Stimulated activated CD4-positive, alpha-beta T cell treated with anti-CD3 and anti-CD28 coated beads, Interleukin-1b, Interleukin-23, amount 100 ng/mL, for 1 hour (primary cell): Measurements from ENCODE around the gene CADM3.

ENCODE experiments used
- DNase-seq, 2 donors: peaks; one replicate each; pipeline ENCODE4 v3.0.0-alpha.2; 2020; ENCODE audit warnings: low read depth in 2 of 2

The CADM3 gene

GRCh38 chr1:159173320-159173719, 1.9 kb downstream of the CADM3 start:
- no peak for DNase-seq

- no peak for DNase-seq
Measured at GRCh38 chr1:159175571-159175970, 4.2 kb downstream of the CADM3 start.

DNA sequence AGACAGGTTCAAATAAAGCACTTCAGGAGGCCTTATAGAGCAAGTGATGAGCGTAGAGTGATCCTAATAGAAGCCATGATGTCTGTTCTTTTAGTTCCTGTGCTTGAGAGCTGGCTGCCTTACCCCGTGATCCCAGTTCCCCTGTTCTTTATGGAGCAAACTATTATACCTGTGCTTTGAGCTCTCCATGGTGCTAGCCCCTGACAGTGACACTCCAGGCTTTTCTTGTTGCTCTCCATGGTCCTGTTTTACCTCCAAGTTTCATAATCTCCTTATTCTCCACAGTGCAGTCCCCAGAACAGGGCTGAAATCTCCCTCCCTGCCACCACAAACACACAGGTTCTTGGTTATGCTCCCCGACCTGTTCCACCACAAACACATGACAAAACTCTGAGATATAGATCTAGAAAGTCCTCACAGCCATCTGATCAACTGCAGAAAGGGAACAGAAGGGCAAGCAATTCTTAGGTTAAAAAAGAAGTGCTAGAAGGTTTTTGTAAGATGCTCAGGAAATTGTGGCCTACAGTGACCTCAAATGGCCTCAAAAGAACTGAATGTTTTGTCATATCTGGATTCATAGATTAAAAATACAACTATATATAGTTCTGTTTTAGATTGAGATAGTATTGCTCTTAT, 6.0 kb downstream of the CADM3 start:
- DNase-seq, result no peak

DNA sequence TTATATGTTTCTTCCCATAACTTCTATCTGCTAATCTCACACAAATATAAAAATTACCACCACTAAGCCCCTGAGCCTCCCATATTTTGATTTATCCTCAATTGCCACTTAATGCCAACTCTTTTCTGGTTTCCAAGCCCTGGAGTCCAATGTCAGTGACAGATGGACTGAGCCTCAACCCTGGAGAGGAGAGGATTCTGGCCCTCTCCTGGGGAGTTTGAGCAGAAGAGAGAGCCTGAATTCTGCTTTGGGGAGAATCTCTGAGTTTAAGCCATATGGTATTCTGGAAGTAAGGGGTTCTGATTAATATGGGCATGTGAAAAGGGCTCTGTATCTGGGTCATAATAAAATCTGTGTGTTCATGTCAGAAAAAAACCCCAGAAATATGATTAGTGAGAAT, 8.5 kb downstream of the CADM3 start:
- no peak for DNase-seq

GRCh38 chr1:159180516-159180915, 9.1 kb downstream of the CADM3 start:
- DNase-seq, result no peak

DNA sequence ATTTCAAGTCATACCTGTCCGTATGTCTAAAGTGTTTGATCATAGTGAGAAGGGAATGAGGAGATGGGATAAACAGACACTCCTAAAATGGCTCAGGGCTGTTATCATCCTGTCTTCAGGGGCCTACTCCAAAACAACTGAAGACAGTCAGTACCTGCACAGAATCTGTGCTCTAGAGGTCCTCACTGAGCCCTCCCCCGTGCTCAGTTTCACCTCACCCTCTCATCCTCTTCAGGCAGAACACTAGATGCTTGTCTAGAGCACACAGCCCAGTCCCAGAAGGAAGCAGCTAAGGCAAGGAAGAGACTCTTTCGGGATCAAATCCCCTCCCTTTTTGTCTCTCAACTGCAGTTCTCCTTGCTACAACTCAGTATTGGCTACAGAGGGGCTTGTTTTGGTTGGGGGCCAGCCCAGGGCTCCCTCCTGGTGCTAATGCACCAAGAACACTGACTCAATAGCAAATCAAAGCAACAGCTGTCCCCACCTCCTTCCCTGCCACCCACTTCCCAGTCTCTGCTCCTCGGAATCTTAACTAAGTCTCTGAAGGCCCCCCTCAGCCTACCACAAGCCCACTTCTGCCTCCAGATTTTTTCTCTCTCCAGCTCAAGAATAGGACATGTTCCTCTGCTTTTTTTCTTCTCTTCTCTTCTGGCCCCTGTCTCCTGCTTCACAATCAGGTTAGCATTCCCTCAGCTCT, 10.1 kb downstream of the CADM3 start:
- no peak for DNase-seq

- DNase-seq, result no peak
Measured at GRCh38 chr1:159184201-159184600, 12.8 kb downstream of the CADM3 start.

- no peak for DNase-seq
Measured at GRCh38 chr1:159185121-159185520, 13.7 kb downstream of the CADM3 start.

DNA sequence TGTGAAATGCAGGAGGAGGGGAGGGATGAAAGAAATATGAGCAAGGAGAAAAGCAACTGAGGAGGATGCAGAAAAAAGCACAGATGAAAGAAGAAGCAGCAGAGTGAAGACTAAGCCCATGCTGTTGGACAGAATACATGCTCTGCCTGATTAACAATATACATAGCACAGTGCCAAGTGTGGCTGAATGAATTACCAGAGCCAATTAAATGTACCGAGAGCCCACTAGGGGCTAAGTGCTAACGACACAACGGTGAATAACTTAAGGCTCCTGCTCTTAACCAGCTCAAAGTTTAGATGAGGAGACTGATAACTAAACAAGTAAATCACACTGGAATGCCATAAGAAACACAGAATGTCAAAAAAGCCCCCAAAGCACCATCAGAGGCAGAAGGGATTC, 15.6 kb downstream of the CADM3 start:
- DNase-seq, result no peak

GRCh38 chr1:159187647-159188374, 16.4 kb downstream of the CADM3 start:
- DNase-seq, result no peak

DNA sequence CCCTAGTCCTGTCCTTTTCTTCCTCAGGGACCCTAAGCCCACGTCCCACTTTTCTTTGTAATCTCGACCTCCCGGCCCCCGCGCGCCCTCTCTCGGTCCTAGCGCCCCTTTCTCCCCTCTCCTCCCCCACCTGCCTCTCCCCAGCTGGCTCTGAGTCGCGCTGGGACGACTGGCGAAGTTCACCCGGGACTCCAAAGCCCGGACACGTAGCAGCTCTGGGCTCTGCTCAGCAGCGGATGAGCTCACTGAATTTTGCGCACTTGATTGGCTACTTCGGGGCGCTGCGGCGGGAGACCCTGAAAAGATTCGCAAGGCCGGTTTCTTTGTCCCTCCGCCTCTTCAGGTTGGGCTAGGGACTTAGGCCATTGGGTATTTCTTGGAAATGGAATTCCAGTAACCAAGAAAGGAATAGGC, 17.0 kb downstream of the CADM3 start:
- DNase-seq, result no peak

DNA sequence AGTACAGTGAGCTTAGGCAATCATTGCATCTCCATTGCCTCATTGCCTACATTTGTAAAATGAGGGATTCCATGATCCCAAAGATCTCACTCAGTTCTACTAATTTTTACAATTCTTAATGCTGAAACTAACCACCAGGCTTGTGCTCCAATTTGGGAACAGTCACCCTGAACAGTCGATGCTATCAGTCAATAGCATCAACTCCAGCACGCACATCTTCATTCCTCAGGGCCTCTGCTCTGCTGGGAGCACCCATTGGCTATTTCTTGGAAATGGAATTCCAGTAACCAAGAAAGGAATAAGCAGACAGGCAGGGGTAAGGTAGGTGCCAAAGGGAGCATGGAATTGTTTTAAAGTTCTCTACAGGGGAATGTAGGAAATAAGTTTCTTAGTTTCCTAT, 19.0 kb downstream of the CADM3 start:
- no peak for DNase-seq

DNA sequence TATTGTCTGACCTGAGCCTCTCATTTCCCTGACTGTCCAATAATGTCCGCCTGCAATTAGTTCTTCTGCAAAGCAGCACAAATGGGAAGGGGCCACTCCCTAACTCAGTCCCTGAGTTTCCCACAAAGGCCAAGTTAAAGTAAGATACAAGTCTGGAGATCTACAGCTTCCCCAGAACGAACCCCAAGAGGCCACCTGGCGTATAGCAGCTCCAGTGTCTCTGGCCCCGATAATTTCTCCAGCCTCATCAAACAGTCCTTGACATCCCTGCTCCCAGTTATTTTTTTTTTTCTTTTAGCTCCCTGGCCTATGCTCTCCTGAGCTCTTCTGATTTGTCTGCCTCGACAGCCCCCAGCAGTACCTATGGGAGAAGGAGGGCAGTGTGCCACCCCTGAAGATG, 25.1 kb downstream of the CADM3 start:
- DNase-seq, result no peak

DNA sequence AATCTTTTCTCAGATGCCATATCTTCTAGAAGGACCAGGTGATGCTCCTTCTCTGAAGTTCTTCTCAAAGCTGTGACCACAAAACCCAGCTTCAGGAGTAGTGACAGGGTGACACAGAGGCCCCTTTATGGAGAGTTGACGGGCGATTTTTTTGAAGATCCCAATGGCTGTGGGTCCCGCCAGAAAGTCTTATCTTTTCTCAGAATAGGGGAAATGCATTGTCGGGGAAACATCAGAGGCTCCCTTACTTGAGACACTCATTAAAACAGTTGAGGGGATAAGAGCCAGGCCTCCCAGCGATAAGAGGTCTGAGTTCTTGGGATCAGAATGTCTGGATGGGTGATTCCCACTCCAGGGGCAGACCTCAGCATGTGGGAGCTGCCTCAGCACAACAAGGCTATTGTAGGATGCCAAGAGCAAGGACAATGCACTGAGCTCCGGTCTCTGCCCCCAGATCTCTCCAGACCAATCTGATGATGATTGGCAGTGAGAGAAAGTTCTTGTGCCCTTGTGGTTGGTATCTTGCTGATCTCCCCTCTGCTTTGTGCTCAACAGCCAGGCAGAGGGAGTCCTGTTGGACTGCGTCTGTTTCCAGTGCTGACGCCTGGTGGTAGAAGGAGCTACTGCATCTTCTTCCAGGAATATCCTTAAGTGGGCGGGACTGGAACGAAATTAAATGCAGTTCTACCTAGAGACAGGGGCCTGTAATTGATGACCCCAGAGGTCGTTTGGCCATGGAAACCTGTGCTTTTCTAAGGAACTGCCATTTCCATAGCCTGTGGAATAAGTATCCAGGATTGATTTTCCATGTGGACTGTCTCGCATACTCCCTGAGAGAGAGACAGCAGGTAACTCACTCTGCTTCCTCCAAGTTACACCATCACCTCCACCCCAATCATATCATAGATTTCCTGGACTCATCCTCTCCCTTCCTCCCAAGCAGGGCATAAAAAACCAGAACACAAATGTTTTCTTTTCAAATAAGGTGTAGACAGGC, 26.4 kb downstream of the CADM3 start:
- no peak for DNase-seq

DNA sequence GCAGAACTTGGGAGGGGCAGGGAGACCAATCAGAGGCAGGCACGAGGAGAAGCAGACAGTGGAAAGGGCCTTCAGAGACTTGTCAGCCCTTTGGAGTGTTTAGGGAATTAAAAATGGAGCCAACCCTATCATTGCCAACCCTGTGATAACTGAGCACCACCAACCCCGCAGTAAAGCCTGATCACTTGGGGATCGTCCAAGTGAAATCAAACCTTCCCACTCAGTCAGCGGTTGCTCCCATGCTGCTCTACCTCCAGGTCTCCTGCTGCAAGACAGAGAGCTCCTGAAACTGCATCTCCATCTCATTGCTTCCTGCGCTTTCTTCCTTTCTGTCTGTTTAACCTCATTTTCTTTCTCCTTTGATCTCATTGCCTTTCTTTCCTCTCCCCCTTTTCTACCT, 28.5 kb downstream of the CADM3 start:
- DNase-seq, result no peak

DNA sequence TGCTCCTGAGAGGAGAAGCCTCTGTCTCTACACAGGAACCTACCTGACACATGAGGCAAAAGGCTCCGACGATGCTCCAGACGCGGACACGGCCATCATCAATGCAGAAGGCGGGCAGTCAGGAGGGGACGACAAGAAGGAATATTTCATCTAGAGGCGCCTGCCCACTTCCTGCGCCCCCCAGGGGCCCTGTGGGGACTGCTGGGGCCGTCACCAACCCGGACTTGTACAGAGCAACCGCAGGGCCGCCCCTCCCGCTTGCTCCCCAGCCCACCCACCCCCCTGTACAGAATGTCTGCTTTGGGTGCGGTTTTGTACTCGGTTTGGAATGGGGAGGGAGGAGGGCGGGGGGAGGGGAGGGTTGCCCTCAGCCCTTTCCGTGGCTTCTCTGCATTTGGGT, 29.4 kb downstream of the CADM3 start:
- no peak for DNase-seq

- DNase-seq, result no peak
Measured at GRCh38 chr1:159201642-159202041, 30.2 kb downstream of the CADM3 start.

DNA sequence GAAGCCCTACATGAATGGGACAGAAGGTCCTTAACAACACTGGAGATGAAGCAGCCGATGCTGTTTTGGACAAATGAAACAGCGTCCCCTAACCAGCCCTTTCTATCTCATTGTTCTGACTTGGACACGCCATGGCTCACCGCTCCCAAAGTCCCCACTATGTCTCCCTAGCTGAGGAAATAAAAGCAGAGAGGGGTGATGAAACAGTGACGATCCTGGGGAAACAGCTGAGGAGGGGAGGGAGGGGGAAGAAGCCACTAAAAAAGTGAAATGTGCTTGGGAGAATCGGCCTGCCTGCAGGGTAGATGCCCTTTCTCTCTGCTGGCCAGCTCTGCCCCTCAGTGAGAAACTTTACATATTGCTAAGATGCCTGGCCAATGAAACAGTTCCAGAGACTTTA, 32.2 kb downstream of the CADM3 start:
- no peak for DNase-seq

- no peak for DNase-seq
Measured at GRCh38 chr1:159204161-159205141, 33.0 kb downstream of the CADM3 start, which contains the start of gene ACKR1. Gene ACKR1, plus strand, starts transcription at chr1:159204875. Its CDS starts 85 bp downstream, at chr1:159204960.

DNA sequence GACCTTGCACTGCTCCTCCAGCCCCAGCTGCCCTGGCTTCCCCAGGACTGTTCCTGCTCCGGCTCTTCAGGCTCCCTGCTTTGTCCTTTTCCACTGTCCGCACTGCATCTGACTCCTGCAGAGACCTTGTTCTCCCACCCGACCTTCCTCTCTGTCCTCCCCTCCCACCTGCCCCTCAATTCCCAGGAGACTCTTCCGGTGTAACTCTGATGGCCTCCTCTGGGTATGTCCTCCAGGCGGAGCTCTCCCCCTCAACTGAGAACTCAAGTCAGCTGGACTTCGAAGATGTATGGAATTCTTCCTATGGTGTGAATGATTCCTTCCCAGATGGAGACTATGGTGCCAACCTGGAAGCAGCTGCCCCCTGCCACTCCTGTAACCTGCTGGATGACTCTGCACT, 33.8 kb downstream of the CADM3 start:
- DNase-seq, result no peak

DNA sequence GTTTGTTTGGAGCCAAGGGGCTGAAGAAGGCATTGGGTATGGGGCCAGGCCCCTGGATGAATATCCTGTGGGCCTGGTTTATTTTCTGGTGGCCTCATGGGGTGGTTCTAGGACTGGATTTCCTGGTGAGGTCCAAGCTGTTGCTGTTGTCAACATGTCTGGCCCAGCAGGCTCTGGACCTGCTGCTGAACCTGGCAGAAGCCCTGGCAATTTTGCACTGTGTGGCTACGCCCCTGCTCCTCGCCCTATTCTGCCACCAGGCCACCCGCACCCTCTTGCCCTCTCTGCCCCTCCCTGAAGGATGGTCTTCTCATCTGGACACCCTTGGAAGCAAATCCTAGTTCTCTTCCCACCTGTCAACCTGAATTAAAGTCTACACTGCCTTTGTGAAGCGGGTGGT, 34.7 kb downstream of the CADM3 start:
- DNase-seq, result no peak
